ENCODE results near the gene AKR1C3.

- TF ChIP-seq, protein P1, sequence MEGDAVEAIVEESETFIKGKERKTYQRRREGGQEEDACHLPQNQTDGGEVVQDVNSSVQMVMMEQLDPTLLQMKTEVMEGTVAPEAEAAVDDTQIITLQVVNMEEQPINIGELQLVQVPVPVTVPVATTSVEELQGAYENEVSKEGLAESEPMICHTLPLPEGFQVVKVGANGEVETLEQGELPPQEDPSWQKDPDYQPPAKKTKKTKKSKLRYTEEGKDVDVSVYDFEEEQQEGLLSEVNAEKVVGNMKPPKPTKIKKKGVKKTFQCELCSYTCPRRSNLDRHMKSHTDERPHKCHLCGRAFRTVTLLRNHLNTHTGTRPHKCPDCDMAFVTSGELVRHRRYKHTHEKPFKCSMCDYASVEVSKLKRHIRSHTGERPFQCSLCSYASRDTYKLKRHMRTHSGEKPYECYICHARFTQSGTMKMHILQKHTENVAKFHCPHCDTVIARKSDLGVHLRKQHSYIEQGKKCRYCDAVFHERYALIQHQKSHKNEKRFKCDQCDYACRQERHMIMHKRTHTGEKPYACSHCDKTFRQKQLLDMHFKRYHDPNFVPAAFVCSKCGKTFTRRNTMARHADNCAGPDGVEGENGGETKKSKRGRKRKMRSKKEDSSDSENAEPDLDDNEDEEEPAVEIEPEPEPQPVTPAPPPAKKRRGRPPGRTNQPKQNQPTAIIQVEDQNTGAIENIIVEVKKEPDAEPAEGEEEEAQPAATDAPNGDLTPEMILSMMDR (conservative IDR thresholded peaks at IDR 0.05; ENCODE audit: low read depth in 2 of 2): no peak
- TF ChIP-seq EZH2 (IDR thresholded peaks at IDR 0.05; ENCODE audit: low read depth, unreplicated experiment) (no peak), JUNB (IDR thresholded peaks at IDR 0.05; ENCODE audit: unreplicated experiment) (no peak), EZH2phosphoT487 (IDR thresholded peaks at IDR 0.05; ENCODE audit: unreplicated experiment) (no peak), ETS1 (IDR thresholded peaks at IDR 0.05) (no peak), POLR2AphosphoS5 (IDR thresholded peaks at IDR 0.05; ENCODE audit: low read depth) (no peak), CREB1 (CRISPR knock-in tag; IDR thresholded peaks at IDR 0.05; ENCODE audit: low read depth) (no peak)
- TF ChIP-seq, protein P2, sequence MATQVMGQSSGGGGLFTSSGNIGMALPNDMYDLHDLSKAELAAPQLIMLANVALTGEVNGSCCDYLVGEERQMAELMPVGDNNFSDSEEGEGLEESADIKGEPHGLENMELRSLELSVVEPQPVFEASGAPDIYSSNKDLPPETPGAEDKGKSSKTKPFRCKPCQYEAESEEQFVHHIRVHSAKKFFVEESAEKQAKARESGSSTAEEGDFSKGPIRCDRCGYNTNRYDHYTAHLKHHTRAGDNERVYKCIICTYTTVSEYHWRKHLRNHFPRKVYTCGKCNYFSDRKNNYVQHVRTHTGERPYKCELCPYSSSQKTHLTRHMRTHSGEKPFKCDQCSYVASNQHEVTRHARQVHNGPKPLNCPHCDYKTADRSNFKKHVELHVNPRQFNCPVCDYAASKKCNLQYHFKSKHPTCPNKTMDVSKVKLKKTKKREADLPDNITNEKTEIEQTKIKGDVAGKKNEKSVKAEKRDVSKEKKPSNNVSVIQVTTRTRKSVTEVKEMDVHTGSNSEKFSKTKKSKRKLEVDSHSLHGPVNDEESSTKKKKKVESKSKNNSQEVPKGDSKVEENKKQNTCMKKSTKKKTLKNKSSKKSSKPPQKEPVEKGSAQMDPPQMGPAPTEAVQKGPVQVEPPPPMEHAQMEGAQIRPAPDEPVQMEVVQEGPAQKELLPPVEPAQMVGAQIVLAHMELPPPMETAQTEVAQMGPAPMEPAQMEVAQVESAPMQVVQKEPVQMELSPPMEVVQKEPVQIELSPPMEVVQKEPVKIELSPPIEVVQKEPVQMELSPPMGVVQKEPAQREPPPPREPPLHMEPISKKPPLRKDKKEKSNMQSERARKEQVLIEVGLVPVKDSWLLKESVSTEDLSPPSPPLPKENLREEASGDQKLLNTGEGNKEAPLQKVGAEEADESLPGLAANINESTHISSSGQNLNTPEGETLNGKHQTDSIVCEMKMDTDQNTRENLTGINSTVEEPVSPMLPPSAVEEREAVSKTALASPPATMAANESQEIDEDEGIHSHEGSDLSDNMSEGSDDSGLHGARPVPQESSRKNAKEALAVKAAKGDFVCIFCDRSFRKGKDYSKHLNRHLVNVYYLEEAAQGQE (IDR thresholded peaks at IDR 0.05; ENCODE audit: unreplicated experiment): no peak
These were observed 15.6 kb upstream of the AKR1C3 start for GRCh38 chr10:5078547-5079180.

All from GM23338 (cell line).